Measurements from ENCODE around the gene SEC62. TPM values are rescaled to one million over a fixed set of nuclear protein-coding genes. Genes with fewer than 3 reads are reported as not detected.

Gene SEC62
- total RNA-seq, 4 donors from 2014 or later, result 18.3 to 35.3 (median 28.9) TPM

GRCh38 chr3:170021083-170021482 is 54.5 kb downstream of the SEC62 start:
- DNase-seq (ENCODE audit: low spot score in 2 of 2), result no peak
- WGBS, result 66% methylated on average over 3 of the region's 3 CpGs
- Histone ChIP-seq H3K36me3 (no peaks in the 10 kb centered on the region), H3K9me3 (no peaks in the 10 kb centered on the region), H3K27ac (no peak overlapping the region), H3K4me3 (no peak overlapping the region), H3K27me3 (no peaks in the 10 kb centered on the region), H3K4me1 (no peaks in the 10 kb centered on the region)
- no peak for TF ChIP-seq EP300 (IDR thresholded peaks at IDR 0.05)
- no peak for TF ChIP-seq POLR2AphosphoS5 (IDR thresholded peaks at IDR 0.05)
- no peak for TF ChIP-seq CTCF (IDR thresholded peaks at IDR 0.05)

- TF ChIP-seq CTCF (IDR thresholded peaks at IDR 0.05), result no peak
- TF ChIP-seq POLR2AphosphoS5 (IDR thresholded peaks at IDR 0.05), result no peak
- no peak for TF ChIP-seq EP300 (IDR thresholded peaks at IDR 0.05)
- no peak for TF ChIP-seq POLR2A (IDR thresholded peaks at IDR 0.05)
- Histone ChIP-seq H3K9me3 (no peaks in the 10 kb centered on the region), H3K4me3 (no peak overlapping the region), H3K4me1 (no peaks in the 10 kb centered on the region), H3K27me3 (no peaks in the 10 kb centered on the region), H3K36me3 (no peaks in the 10 kb centered on the region), H3K27ac (no peak overlapping the region)
- WGBS, result 96% methylated on average over 4 of the region's 4 CpGs
- DNase-seq (ENCODE audit: low spot score in 2 of 2), result no peak
Measured at GRCh38 chr3:170022336-170022735, 55.7 kb downstream of the SEC62 start.

- H3K9me3 ChIP-seq, result no peaks in the 10 kb centered on the region
- no peak overlapping the region for H3K4me3 ChIP-seq
- no peak for DNase-seq (ENCODE audit: low spot score in 2 of 2)
- H3K4me1 ChIP-seq, result no peaks in the 10 kb centered on the region
- no peak overlapping the region for H3K27ac ChIP-seq
- no peaks in the 10 kb centered on the region for H3K36me3 ChIP-seq
- no peaks in the 10 kb centered on the region for H3K27me3 ChIP-seq
- TF ChIP-seq POLR2A (IDR thresholded peaks at IDR 0.05) (no peak), POLR2AphosphoS5 (IDR thresholded peaks at IDR 0.05) (no peak), CTCF (IDR thresholded peaks at IDR 0.05) (no peak), EP300 (IDR thresholded peaks at IDR 0.05) (no peak)
- WGBS, result 81% methylated on average over 1 of the region's 1 CpG
Measured at GRCh38 chr3:170023165-170023564, 56.6 kb downstream of the SEC62 start.

- Histone ChIP-seq H3K9me3 (no peaks in the 10 kb centered on the region), H3K27me3 (no peaks in the 10 kb centered on the region), H3K4me1 (no peaks in the 10 kb centered on the region), H3K27ac (no peak overlapping the region), H3K4me3 (no peak overlapping the region), H3K36me3 (no peaks in the 10 kb centered on the region)
- no peak for DNase-seq (ENCODE audit: low spot score in 2 of 2)
- 92% methylated on average over 4 of the region's 4 CpGs for WGBS
- no peak for TF ChIP-seq POLR2A (IDR thresholded peaks at IDR 0.05)
- no peak for TF ChIP-seq CTCF (IDR thresholded peaks at IDR 0.05)
- no peak for TF ChIP-seq POLR2AphosphoS5 (IDR thresholded peaks at IDR 0.05)
- TF ChIP-seq EP300 (IDR thresholded peaks at IDR 0.05), result no peak
Measured at GRCh38 chr3:170024581-170024980, 58.0 kb downstream of the SEC62 start.

GRCh38 chr3:170027233-170028102 is 60.9 kb downstream of the SEC62 start:
- 74% methylated on average over 4 of the region's 4 CpGs for WGBS
- TF ChIP-seq POLR2AphosphoS5 (IDR thresholded peaks at IDR 0.05) (no peak), EP300 (IDR thresholded peaks at IDR 0.05) (no peak), POLR2A (IDR thresholded peaks at IDR 0.05) (no peak), CTCF (IDR thresholded peaks at IDR 0.05) (no peak)
- Histone ChIP-seq H3K36me3 (no peaks in the 10 kb centered on the region), H3K9me3 (no peaks in the 10 kb centered on the region), H3K27me3 (no peaks in the 10 kb centered on the region), H3K4me3 (no peak overlapping the region), H3K27ac (no peak overlapping the region), H3K4me1 (no peaks in the 10 kb centered on the region)
- no peak for DNase-seq (ENCODE audit: low spot score in 2 of 2)

Data from suprapubic skin (tissue), 4 donors.